Upper lobe of left lung (tissue), 4 donors: ENCODE data around the gene APOBEC3B.

Source experiments
- POLR2A ChIP-seq, 4 donors: fragments of 450-650 bp; IDR thresholded peaks; one replicate each; pipeline ENCODE4 v1.5.1; 2016 to 2017; ENCODE audit warnings: antibody characterized with exemption in 4 of 4, mild to moderate bottlenecking in 2 of 4
- POLR2AphosphoS5 ChIP-seq, 2 donors: sonication (generic); formaldehyde crosslinking; IDR thresholded peaks; one replicate each; pipeline ENCODE4 v1.5.1; 2017; ENCODE audit warnings: antibody characterized with exemption in 2 of 2
- TF ChIP-seq, protein P1 (sequence below), 6 experiments: fragments of 450-650 bp in 4 of 6; fragments of 200-600 bp in 2 of 6; sonication (generic) in 2 of 6; IDR thresholded peaks; one replicate each; pipeline ENCODE4 v1.5.1; 2016 to 2019; ENCODE audit warnings: antibody characterized with exemption in 6 of 6

DNA sequence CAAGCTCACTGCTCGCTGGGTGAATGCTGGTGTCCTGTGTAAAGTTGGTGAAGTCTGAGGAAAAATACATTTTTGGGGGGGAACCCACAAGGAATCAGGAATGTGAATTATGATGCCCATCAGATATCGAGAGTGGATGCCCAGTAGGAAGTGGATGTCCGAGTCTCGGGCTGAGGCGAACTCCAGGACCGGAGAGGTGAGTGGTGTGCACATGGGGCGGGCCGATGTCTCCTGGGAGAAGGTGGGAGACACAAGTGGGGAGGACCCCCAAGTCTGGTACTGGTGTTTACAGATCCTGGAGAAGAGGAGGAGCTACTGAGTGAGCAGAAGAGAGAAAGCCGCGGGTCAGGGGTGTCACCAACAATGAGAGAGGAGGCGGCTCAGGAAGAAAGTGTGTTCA, 43.9 kb upstream of the APOBEC3B start:
- TF ChIP-seq, protein P1, sequence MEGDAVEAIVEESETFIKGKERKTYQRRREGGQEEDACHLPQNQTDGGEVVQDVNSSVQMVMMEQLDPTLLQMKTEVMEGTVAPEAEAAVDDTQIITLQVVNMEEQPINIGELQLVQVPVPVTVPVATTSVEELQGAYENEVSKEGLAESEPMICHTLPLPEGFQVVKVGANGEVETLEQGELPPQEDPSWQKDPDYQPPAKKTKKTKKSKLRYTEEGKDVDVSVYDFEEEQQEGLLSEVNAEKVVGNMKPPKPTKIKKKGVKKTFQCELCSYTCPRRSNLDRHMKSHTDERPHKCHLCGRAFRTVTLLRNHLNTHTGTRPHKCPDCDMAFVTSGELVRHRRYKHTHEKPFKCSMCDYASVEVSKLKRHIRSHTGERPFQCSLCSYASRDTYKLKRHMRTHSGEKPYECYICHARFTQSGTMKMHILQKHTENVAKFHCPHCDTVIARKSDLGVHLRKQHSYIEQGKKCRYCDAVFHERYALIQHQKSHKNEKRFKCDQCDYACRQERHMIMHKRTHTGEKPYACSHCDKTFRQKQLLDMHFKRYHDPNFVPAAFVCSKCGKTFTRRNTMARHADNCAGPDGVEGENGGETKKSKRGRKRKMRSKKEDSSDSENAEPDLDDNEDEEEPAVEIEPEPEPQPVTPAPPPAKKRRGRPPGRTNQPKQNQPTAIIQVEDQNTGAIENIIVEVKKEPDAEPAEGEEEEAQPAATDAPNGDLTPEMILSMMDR (IDR thresholded peaks at IDR 0.05): no peak
- no peak for TF ChIP-seq POLR2A (IDR thresholded peaks at IDR 0.05)
- TF ChIP-seq POLR2AphosphoS5 (IDR thresholded peaks at IDR 0.05): no peak
